Measurements from ENCODE around the gene AP2B1.

DNA sequence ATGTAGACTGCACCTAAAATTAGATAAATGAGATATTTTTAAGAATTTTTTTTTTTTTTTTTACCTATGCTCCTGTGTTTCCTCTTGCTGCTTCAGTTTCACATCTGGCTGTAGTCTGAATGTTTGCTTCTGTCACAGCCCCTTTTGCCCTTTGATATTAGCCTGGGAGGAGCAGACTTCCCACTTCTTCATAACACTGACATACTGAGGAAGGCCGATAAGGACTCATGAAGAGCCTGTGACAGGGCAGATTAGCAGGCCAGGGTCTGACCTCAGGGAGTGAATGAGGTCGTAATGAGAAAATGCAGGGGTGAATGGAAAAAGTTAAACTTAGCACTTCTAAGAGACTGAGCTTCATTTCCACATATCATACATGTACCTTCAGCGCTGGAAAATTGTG lies 26.4 kb upstream of the AP2B1 start, which contains the start of gene SLFN14:
- TF ChIP-seq CBFB (CRISPR knock-in tag; IDR thresholded peaks at IDR 0.05; ENCODE audit: low read depth) (no peak), CTCF (IDR thresholded peaks at IDR 0.05) (no peak), USF1 (CRISPR knock-in tag; IDR thresholded peaks at IDR 0.05) (no peak), ESRRA (CRISPR knock-in tag; IDR thresholded peaks at IDR 0.05; ENCODE audit: borderline replicate concordance) (no peak), CREB1 (CRISPR knock-in tag; IDR thresholded peaks at IDR 0.05) (no peak)
- TF ChIP-seq, protein P1, sequence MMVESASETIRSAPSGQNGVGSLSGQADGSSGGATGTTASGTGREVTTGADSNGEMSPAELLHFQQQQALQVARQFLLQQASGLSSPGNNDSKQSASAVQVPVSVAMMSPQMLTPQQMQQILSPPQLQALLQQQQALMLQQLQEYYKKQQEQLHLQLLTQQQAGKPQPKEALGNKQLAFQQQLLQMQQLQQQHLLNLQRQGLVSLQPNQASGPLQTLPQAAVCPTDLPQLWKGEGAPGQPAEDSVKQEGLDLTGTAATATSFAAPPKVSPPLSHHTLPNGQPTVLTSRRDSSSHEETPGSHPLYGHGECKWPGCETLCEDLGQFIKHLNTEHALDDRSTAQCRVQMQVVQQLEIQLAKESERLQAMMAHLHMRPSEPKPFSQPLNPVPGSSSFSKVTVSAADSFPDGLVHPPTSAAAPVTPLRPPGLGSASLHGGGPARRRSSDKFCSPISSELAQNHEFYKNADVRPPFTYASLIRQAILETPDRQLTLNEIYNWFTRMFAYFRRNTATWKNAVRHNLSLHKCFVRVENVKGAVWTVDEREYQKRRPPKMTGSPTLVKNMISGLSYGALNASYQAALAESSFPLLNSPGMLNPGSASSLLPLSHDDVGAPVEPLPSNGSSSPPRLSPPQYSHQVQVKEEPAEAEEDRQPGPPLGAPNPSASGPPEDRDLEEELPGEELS (CRISPR knock-in tag; IDR thresholded peaks at IDR 0.05) = no peak
